NT2/D1 (cell line): ENCODE results near the gene ABAT.
A peak's percentile ranks its signal among the peaks of the same experiment; 100 is the strongest.

Experiments
- DNase-seq: peaks from one replicate; pipeline ENCODE4 v3.0.0-alpha.2; 2011; ENCODE audit warnings: low read depth, low spot score
- H3K27me3 ChIP-seq: 2 replicates; pipeline ENCODE4 v1.6.0; 2011; ENCODE audit warnings: mild to moderate bottlenecking; ENCODE audit not compliant: insufficient read length, insufficient read depth
- H3K36me3 ChIP-seq: 2 replicates; pipeline ENCODE4 v1.6.1; 2011; ENCODE audit warnings: mild to moderate bottlenecking, low read length, mixed read lengths; ENCODE audit not compliant: insufficient read depth, insufficient read length
- H3K4me1 ChIP-seq: 2 replicates; pipeline ENCODE4 v1.5.1; 2011; ENCODE audit not compliant: insufficient read depth, insufficient read length
- H3K4me3 ChIP-seq: 2 replicates; pipeline ENCODE4 v1.5.1; 2011; ENCODE audit warnings: low read depth; ENCODE audit not compliant: insufficient read length
- H3K9ac ChIP-seq: 2 replicates; pipeline ENCODE4 v1.6.0; 2011; ENCODE audit warnings: low read depth; ENCODE audit not compliant: insufficient read length
- H3K9me3 ChIP-seq: 2 replicates; pipeline ENCODE4 v1.5.1; 2011; ENCODE audit warnings: mild to moderate bottlenecking, low read length; ENCODE audit not compliant: insufficient read depth
- SUZ12 ChIP-seq: IDR thresholded peaks from 2 replicates; pipeline ENCODE4 v1.6.1; 2011; ENCODE audit not compliant: insufficient read length, insufficient read depth; ENCODE audit errors: extremely low read depth
- YY1 ChIP-seq: IDR thresholded peaks from 2 replicates; pipeline ENCODE4 v1.6.1; 2011; ENCODE audit not compliant: insufficient read length, insufficient read depth
- ZNF274 ChIP-seq: IDR thresholded peaks from 2 replicates; pipeline ENCODE4 v1.6.1; 2011; ENCODE audit warnings: mild to moderate bottlenecking, low read depth, low read length

Gene ABAT

GRCh38 chr16:8730335-8730915 is 56.0 kb downstream of the ABAT start:
- Histone ChIP-seq H3K9ac (no peak overlapping the region), H3K9me3 (peaks cover 17% of the 10 kb centered on the region), H3K36me3 (no peaks in the 10 kb centered on the region), H3K27me3 (no peaks in the 10 kb centered on the region), H3K4me1 (peaks cover 5% of the 10 kb centered on the region), H3K4me3 (no peak overlapping the region)
- no peak for TF ChIP-seq YY1
- TF ChIP-seq SUZ12, result no peak
- no peak for TF ChIP-seq ZNF274
- no peak for DNase-seq

DNA sequence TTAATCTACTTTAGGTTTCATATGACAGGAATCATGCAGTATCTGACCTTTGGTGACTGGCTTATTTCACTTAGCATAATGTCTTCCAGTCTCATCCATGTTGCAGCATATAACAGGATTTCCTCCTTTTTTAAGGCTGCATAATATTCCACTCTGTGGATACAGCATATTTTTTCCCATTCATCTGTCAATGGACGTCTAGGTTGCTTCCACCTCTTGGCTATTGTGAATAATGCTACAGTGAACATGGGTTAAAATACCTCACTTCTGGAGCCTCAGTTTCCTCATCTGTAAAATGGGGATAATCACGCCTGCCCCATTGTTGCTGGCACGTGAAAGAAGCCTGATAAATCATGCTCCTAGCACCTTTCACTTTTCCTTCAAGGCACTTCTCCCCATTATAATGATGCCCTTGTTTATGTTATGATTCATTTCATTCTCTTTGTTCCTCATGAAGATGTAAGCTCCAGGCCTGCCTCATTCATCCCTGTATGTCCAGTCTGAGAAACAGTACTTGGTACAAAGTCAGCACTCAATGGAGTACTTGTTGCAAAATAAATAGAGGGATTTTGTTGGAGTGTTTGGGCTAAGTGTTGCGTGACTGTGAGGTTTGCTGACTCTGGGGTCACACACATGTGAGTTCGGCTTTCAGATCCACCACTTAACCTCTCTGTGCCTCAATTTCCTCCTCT is 59.6 kb downstream of the ABAT start:
- no peak for DNase-seq
- H3K4me1 ChIP-seq, result peaks cover 5% of the 10 kb centered on the region
- TF ChIP-seq ZNF274 (no peak), YY1 (no peak), SUZ12 (no peak)
- no peaks in the 10 kb centered on the region for H3K36me3 ChIP-seq
- no peaks in the 10 kb centered on the region for H3K27me3 ChIP-seq
- H3K9me3 ChIP-seq, result peaks cover 19% of the 10 kb centered on the region
- H3K4me3 ChIP-seq, result no peak overlapping the region
- peak overlapping the region; percentile 3 for H3K9ac ChIP-seq

- no peaks in the 10 kb centered on the region for H3K27me3 ChIP-seq
- no peak for TF ChIP-seq ZNF274
- no peak for TF ChIP-seq SUZ12
- no peaks in the 10 kb centered on the region for H3K36me3 ChIP-seq
- no peak for DNase-seq
- H3K4me3 ChIP-seq, result no peak overlapping the region
- H3K9me3 ChIP-seq, result peaks cover 22% of the 10 kb centered on the region
- H3K4me1 ChIP-seq, result no peaks in the 10 kb centered on the region
- no peak overlapping the region for H3K9ac ChIP-seq
Observed at GRCh38 chr16:8735574-8735973, 61.2 kb downstream of the ABAT start.

DNA sequence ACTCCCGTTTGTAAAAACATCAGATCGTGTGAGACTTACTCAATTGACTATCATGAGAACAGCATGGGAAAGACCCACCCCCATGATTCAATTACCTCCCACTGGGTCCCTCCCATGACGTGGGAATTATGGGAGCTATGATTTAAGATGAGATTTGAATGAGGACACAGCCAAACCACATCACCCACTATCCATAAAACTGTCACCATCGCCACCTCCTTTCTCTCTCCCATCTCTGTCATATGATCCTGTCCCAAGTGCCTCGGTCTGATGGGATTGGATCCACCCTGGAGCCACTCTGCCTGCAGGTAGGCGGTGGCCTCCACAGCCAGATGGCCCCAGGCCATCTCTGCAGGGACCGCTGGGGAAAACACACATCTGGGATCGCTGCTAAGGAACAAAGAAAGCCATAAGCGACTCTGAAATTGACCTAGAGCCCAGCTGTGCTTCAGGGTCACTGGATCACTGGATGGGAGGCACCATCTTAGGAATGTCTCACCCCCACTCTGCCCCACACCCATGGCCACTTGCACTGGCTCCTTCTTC is 61.8 kb downstream of the ABAT start:
- TF ChIP-seq SUZ12, result no peak
- TF ChIP-seq ZNF274, result no peak
- TF ChIP-seq YY1, result no peak
- Histone ChIP-seq H3K4me3 (no peak overlapping the region), H3K4me1 (no peaks in the 10 kb centered on the region), H3K27me3 (no peaks in the 10 kb centered on the region), H3K9ac (no peak overlapping the region), H3K36me3 (no peaks in the 10 kb centered on the region), H3K9me3 (peaks cover 22% of the 10 kb centered on the region)
- DNase-seq, result no peak

DNA sequence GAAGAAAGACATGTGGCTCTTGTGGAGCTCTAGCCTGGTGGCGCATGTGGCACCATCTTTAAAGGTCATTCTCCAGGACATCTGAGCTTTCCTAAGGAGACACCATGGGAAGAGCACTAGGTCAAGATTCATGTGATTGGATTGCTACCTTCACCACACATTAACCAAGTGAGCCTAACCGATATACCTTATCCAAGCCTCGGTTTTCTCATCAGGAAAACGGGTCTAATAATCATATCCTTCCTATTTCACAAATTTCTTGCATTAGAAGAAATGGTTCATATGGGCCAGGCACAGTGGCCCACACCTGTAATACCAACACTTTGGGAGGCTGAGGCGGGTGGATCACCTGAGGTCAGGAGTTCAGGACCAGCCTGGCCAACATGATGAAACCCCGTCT is 64.7 kb downstream of the ABAT start:
- H3K27me3 ChIP-seq, result no peaks in the 10 kb centered on the region
- DNase-seq, result no peak
- H3K4me1 ChIP-seq, result no peaks in the 10 kb centered on the region
- H3K36me3 ChIP-seq, result no peaks in the 10 kb centered on the region
- no peak overlapping the region for H3K9ac ChIP-seq
- TF ChIP-seq ZNF274 (no peak), YY1 (no peak), SUZ12 (no peak)
- H3K9me3 ChIP-seq, result peaks cover 14% of the 10 kb centered on the region
- no peak overlapping the region for H3K4me3 ChIP-seq

DNA sequence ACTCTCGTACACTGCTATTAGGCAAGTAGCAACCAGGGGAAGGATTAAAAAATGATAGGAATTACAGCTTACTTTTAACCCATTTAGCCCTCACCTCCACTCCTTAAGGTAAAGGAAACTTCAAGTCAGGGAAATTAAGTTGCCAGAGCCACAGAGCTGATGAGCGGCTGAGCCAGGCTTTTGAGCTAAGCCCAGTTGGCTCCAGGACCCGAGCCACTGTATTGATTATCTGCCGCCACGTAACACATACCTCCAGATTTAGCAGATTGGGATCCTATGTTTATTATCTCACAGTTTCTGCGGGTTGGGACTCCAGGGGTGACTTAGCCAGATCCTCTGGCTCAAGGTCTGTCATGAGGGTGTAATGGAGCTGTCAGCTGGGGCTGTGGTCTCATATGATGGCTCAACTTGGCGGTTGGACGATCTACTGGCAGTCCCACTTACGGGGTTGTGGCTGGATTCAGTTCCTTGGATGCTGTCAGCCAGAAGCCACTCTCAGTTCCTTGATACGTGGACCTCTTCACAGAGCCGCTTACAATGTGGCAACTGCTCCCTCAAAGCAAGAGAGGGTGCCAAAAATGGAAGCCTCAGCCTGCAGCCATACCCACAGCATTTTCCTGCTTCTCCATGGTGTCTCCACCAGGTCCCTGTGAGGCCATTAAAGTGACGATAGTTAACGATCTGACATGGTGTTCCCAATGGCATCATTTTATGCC is 65.7 kb downstream of the ABAT start:
- Histone ChIP-seq H3K4me1 (no peaks in the 10 kb centered on the region), H3K36me3 (no peaks in the 10 kb centered on the region), H3K4me3 (no peak overlapping the region), H3K9me3 (peaks cover 8% of the 10 kb centered on the region; the same call in 1 of the 2 replicates), H3K9ac (no peak overlapping the region), H3K27me3 (no peaks in the 10 kb centered on the region)
- DNase-seq, result no peak
- TF ChIP-seq ZNF274, result no peak
- no peak for TF ChIP-seq SUZ12
- TF ChIP-seq YY1, result no peak

DNA sequence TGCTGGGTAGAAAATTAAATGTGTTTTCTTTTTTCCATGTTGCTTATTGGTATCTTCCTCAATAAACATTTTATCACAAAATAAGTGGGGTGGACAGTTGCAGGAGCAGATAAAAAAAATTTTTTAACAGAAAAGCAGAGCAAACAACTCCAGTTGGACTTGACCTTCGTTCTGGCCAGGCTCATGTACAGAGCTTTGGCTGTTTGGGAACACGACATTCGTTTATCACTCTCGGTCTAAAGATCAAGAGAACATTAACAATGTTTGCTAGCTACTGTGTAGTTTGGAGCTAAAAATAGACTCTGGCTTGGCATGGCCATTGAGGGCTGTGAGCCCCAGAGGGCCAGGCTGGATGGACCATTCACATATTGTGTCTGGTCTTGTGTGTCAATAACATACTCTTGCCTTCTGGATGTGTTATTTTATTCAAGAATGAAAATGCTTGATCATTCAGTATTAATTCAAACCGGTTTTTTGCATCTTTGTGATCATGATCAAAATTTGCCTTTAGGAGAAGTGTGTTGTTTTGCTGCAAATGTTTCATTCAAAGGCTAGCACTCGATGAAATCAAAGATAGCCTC is 66.4 kb downstream of the ABAT start:
- no peak overlapping the region for H3K4me3 ChIP-seq
- DNase-seq, result no peak
- no peaks in the 10 kb centered on the region for H3K27me3 ChIP-seq
- H3K9ac ChIP-seq, result no peak overlapping the region
- H3K36me3 ChIP-seq, result no peaks in the 10 kb centered on the region
- H3K4me1 ChIP-seq, result no peaks in the 10 kb centered on the region
- H3K9me3 ChIP-seq, result peaks cover 4% of the 10 kb centered on the region; the same call in 1 of the 2 replicates
- no peak for TF ChIP-seq SUZ12
- TF ChIP-seq ZNF274, result no peak
- TF ChIP-seq YY1, result no peak
